H1 (cell line): ENCODE measurements around the gene ACLY. TPM values are rescaled to one million over a fixed set of nuclear protein-coding genes. Genes with fewer than 3 reads are reported as not detected.

Source experiments
- JUN ChIP-seq: IDR thresholded peaks from 2 replicates; pipeline ENCODE4 v1.6.1; 2011; ENCODE audit warnings: low read depth, mild to moderate bottlenecking, improper control_type of control experiment, low read length
- RAD21 ChIP-seq, 2 experiments: IDR thresholded peaks in 1 of 2; conservative IDR thresholded peaks in 1 of 2; 2 replicates each; pipeline ENCODE4 v1.6.1; 2011; ENCODE audit warnings: low read depth in 2 of 2, low read length in 2 of 2, improper control_type of control experiment in 1 of 2, inconsistent platforms in 1 of 2, mild to moderate bottlenecking in 1 of 2, moderate library complexity in 1 of 2
- USF2 ChIP-seq: IDR thresholded peaks from 2 replicates; pipeline ENCODE4 v1.6.1; 2011; ENCODE audit warnings: low read length, improper control_type of control experiment
- polyA plus RNA-seq, 7 experiments: library from polyadenylated mRNA; depleted of rRNA in 3 of 7; stranded (reverse) in 5 of 7; unstranded in 2 of 7; fragments of >200 nt in 5 of 7; fragments of 200-250 nt in 2 of 7; gene quantifications; 1 replicate in 5 of 7; 2 replicates in 1 of 7; 4 replicates in 1 of 7; pipeline versions ENCODE4 v1.2.1 to v1.2.3, GENCODE V29; 2011 to 2013; ENCODE audit warnings: missing spikeins in 2 of 7, mixed read lengths in 2 of 7
- total RNA-seq: library from RNA; stranded (reverse); fragmentation: NEBNext Ultra II Directional; extraction: Animal tissue kit (Norgen Biotek cat#: 25700); gene quantifications from 2 replicates; pipeline ENCODE4 v1.2.1, GENCODE V29; 2021

Gene ACLY
- total and polyA plus RNA-seq, 2 of the 8 experiments (the other 6 are each of a cell fraction or from before 2014, with no cell fraction given), result 167 to 393 TPM

- no peak for TF ChIP-seq USF2
- TF ChIP-seq JUN, result no peak
- TF ChIP-seq RAD21 (IDR thresholded peaks at IDR 0.05 in 1 of 2, conservative IDR thresholded peaks at IDR 0.05 in 1 of 2; ENCODE audit: low read depth in 2 of 2, low read length in 2 of 2), result no peak
These were observed 25.4 kb downstream of the ACLY start (continued) for GRCh38 chr17:41893384-41893783.
